OCI-LY7 (cell line): ENCODE measurements around the gene ABCD3. TPM values are rescaled to one million over a fixed set of nuclear protein-coding genes. Genes with fewer than 3 reads are reported as not detected.

Source experiments
- BruUV-seq: library from RNA; stranded (reverse); fragments of 400-500 nt; replicated peaks from 2 replicates; lab custom pipeline; 2021; lab: Mats Ljungman, UMichigan
- CTCF ChIA-PET: fragments of 300-600 bp; sonication (Branson Sonifier 250); formaldehyde crosslinking; loops from one replicate; lab custom pipeline; 2022; ENCODE audit warnings: antibody characterized with exemption; ENCODE audit not compliant: unreplicated experiment; lab: Charles Lee
- POLR2A ChIA-PET: fragments of 300-600 bp; sonication (Branson Sonifier 250); formaldehyde crosslinking; loops from one replicate; lab custom pipeline; 2022; ENCODE audit warnings: antibody characterized with exemption; lab: Charles Lee
- DNase-seq: peaks from one replicate; pipeline ENCODE4 v3.0.0-alpha.2; 2015; ENCODE audit warnings: low spot score
- H2AFZ ChIP-seq: fragments of 200-600 bp; sonication (generic), shearing (Covaris generic); 2 replicates; pipeline ENCODE4 v1.6.1; 2014; ENCODE audit warnings: mild to moderate bottlenecking, antibody characterized with exemption, low read length, moderate library complexity
- H3K27ac ChIP-seq: fragments of 200-600 bp; sonication (generic); 2 replicates; pipeline ENCODE4 v1.5.1; 2014; ENCODE audit warnings: mixed run types, low read depth, mild to moderate bottlenecking, moderate library complexity, low read length, inconsistent platforms; ENCODE audit not compliant: poor library complexity, severe bottlenecking
- H3K36me3 ChIP-seq: fragments of 200-600 bp; sonication (generic); 2 replicates; pipeline ENCODE4 v1.6.1; 2014; ENCODE audit warnings: mild to moderate bottlenecking, antibody characterized with exemption, low read length, moderate library complexity, mixed read lengths; ENCODE audit not compliant: insufficient read depth
- H3K4me1 ChIP-seq: fragments of 200-600 bp; sonication (generic); 2 replicates; pipeline ENCODE4 v1.5.1; 2014; ENCODE audit warnings: mild to moderate bottlenecking, low read length; ENCODE audit not compliant: insufficient read depth, poor library complexity, severe bottlenecking
- H3K4me2 ChIP-seq: fragments of 200-600 bp; sonication (generic); 2 replicates; pipeline ENCODE4 v1.6.1; 2014; ENCODE audit warnings: mild to moderate bottlenecking, low read length
- H3K4me3 ChIP-seq: fragments of 200-600 bp; sonication (generic); 2 replicates; pipeline ENCODE4 v1.5.1; 2014; ENCODE audit warnings: mild to moderate bottlenecking, low read depth, low read length; ENCODE audit not compliant: poor library complexity, severe bottlenecking
- H3K79me2 ChIP-seq: fragments of 200-600 bp; sonication (generic); 2 replicates; pipeline ENCODE4 v1.6.1; 2016; ENCODE audit warnings: low read depth, mild to moderate bottlenecking, low read length, moderate library complexity, mixed read lengths; ENCODE audit not compliant: insufficient read depth
- H3K9me2 ChIP-seq: fragments of 200-600 bp; sonication (generic); 2 replicates; pipeline ENCODE4 v1.6.1; 2016; ENCODE audit warnings: mild to moderate bottlenecking, low read length, mixed read lengths; ENCODE audit not compliant: insufficient read depth
- H3K9me3 ChIP-seq: fragments of 200-600 bp; sonication (generic); 2 replicates; pipeline ENCODE4 v1.6.1; 2014; ENCODE audit warnings: mild to moderate bottlenecking, mixed run types, low read length, mixed read lengths
- H4K20me1 ChIP-seq: fragments of 200-600 bp; sonication (generic); 2 replicates; pipeline ENCODE4 v1.6.1; 2014; ENCODE audit warnings: mild to moderate bottlenecking, antibody characterized with exemption, low read length, moderate library complexity, mixed read lengths; ENCODE audit not compliant: insufficient read depth
- EZH2phosphoT487 ChIP-seq: fragments of 200-600 bp; sonication (generic); IDR thresholded peaks from 2 replicates; pipeline ENCODE4 v1.6.1; 2018; ENCODE audit warnings: low read depth, borderline replicate concordance, mild to moderate bottlenecking, mixed run types, antibody characterized with exemption, low read length, moderate library complexity, mixed read lengths
- intact Hi-C: fragments of 100-400 bp; cut with micrococcal nuclease; formaldehyde crosslinking; loops from one replicate; pipeline ENCODE4 v1.10.0; 2022; ENCODE audit not compliant: unreplicated experiment
- total RNA-seq, 2 experiments: library from RNA; depleted of rRNA in 1 of 2; stranded (reverse); fragments of >200 nt in 1 of 2; shearing (Covaris generic) in 1 of 2; gene quantifications; 2 replicates each; pipeline ENCODE4 v1.2.3, GENCODE V29; 2014 to 2022
- TF ChIP-seq, protein P1 (sequence below): fragments of 200-600 bp; sonication (generic); conservative IDR thresholded peaks from 2 replicates; pipeline ENCODE4 v1.5.1; 2014; ENCODE audit warnings: mild to moderate bottlenecking, antibody characterized with exemption, low read length, moderate library complexity, mixed read lengths

ABCD3 gene
- total RNA-seq, 2 experiments from 2014 or later, result 18.3 to 33.8 TPM

DNA sequence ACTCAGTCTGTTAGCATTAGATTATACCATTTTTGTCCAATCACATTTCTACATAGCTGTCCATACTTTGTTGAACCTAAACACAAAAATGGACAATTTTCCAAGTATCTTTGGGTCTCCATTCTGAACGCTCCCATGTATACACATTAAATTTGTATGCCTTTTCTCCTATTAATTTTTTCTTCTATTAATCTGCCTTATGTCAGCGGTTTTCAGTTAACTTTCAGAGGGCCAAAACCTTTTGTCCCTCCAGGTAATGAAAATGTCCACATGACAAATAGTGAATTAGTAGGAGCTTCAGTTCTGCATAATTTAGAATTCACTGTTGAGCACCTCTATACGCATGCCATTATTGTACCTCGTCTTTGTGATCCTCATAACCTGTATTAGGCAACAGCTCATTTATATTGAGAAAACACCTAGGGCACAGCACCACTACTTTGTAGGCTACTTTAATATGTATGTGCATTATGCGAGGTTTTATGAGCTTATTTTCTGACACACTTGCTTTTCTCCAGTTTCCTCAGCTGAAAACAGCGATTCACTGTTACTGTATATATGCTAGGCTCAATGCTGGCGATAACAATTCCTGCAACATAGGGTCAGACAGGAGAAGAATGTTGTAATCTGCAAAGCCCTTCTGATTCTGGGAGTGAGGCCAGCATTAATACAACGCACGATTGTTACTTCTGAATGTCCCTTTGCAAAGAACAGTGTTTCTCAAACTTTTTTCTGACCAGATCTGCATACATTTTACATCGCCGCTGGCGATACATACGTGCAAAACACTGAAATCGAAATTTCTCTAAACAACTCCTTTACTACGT lies 1.1 kb upstream of the ABCD3 start:
- Histone ChIP-seq H2AFZ (peak overlapping the region; percentile 97), H3K9me2 (no peaks in the 10 kb centered on the region), H3K4me2 (peak overlapping the region; percentile 79), H3K79me2 (peaks cover 36% of the 10 kb centered on the region), H3K9me3 (no peaks in the 10 kb centered on the region), H4K20me1 (peaks cover 25% of the 10 kb centered on the region; the same call in 1 of the 2 replicates), H3K27ac (peak overlapping the region; percentile 35), H3K36me3 (no peaks in the 10 kb centered on the region), H3K4me3 (peak overlapping the region; percentile 91), H3K4me1 (peaks cover 30% of the 10 kb centered on the region)
- DNase-seq, result peak; percentile 4
- intact Hi-C loops, result loop anchor here (10.0 kb wide), 1 partner anchor 1462 kb away; no protein-coding TSS in a partner anchor
- no TSS peak for BruUV-seq
- ChIA-PET CTCF (no interaction called here), POLR2A (interaction anchor here (0.6 to 1.4 kb wide), 6 partner anchors 8 to 384 kb away, joined by 3 to 4 read pairs (median 3); no protein-coding TSS in a partner anchor)
- no peak for TF ChIP-seq EZH2phosphoT487
- TF ChIP-seq, protein P1, sequence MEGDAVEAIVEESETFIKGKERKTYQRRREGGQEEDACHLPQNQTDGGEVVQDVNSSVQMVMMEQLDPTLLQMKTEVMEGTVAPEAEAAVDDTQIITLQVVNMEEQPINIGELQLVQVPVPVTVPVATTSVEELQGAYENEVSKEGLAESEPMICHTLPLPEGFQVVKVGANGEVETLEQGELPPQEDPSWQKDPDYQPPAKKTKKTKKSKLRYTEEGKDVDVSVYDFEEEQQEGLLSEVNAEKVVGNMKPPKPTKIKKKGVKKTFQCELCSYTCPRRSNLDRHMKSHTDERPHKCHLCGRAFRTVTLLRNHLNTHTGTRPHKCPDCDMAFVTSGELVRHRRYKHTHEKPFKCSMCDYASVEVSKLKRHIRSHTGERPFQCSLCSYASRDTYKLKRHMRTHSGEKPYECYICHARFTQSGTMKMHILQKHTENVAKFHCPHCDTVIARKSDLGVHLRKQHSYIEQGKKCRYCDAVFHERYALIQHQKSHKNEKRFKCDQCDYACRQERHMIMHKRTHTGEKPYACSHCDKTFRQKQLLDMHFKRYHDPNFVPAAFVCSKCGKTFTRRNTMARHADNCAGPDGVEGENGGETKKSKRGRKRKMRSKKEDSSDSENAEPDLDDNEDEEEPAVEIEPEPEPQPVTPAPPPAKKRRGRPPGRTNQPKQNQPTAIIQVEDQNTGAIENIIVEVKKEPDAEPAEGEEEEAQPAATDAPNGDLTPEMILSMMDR, result no peak

DNA sequence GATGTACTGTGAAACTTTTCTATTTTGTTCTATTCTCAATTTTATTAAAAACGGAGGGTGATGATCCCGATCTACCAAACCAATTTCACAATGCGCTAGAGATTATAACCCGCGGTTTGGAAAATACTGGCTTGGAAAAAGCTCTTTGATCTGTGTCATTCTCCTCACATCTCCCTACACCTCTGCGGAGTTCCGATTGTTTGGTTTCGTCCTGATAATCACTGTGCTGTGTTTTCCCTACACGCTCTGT lies 536 bp upstream of the ABCD3 start:
- Histone ChIP-seq H4K20me1 (peaks cover 25% of the 10 kb centered on the region; the same call in 1 of the 2 replicates), H3K36me3 (no peaks in the 10 kb centered on the region), H3K27ac (peak overlapping the region; percentile 35), H3K79me2 (peaks cover 41% of the 10 kb centered on the region), H3K9me3 (no peaks in the 10 kb centered on the region), H3K9me2 (no peaks in the 10 kb centered on the region), H2AFZ (peak overlapping the region; percentile 97), H3K4me3 (peak overlapping the region; percentile 91), H3K4me1 (peaks cover 30% of the 10 kb centered on the region), H3K4me2 (peak overlapping the region; percentile 79)
- intact Hi-C loops, result loop anchor here (10.0 kb wide), 1 partner anchor 1463 kb away; no protein-coding TSS in a partner anchor
- TSS peak; percentile 87 for BruUV-seq
- TF ChIP-seq, protein P1, result no peak
- TF ChIP-seq EZH2phosphoT487, result no peak
- CTCF ChIA-PET, result no interaction called here
- POLR2A ChIA-PET, result interaction anchor here (0.9 to 1.4 kb wide), 3 partner anchors 8 to 32 kb away, joined by 3 to 4 read pairs (median 4); no protein-coding TSS in a partner anchor
- no peak for DNase-seq
